Measurements from ENCODE around the gene GNL3L.
"Not testable (repeated sequence)": the region's sequence is repeated elsewhere in the genome, so short reads cannot be mapped to it uniquely, and the experiment has no call there.

The GNL3L gene

DNA sequence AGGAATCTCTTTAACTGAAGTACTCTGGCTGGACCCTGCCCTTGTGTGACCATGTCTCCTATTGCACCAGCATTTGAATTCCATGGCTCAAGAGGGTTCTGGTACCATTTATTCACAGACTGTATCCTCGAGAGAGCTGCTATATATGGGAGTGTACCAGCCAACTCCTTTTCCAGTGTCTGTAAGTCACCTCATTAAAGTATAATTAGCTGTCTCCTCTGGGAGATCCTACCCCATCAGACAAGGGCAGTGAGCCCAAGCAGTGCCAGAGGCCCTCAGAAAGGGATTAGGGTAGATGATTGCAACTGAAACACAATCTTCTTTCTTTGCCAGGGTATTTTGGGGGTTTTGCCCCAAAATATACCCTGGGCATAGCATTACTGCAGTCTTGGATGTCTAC, 31.6 kb downstream of the GNL3L start:
- H3K79me2 ChIP-seq (ENCODE audit: insufficient read depth, low read length): no peaks in the 10 kb centered on the region

DNA sequence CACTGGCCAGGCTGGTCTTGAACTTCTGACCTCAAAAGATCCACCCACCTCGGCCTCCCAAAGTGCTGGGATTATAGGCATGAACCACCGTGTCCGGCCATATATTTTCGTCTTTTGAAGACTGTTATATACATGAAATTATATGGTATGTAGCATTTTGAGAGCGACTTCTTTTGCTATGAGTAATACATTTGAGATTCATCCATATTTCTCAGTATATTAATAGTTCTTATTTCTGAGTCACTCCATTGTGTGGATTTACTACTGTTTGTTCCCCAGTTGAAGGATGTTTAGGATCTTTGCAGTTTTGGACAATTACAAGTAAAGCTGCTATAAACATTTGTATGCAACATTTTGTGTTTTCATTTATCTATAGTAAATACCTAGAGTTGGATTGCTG, 34.9 kb downstream of the GNL3L start:
- Histone ChIP-seq H3K4me2 (ENCODE audit: low read depth, low read length, poor library complexity, severe bottlenecking) (no peak overlapping the region), H2AFZ (ENCODE audit: low read depth, low read length, severe bottlenecking) (no peak overlapping the region), H3F3A (ENCODE audit: insufficient read depth) (no peaks in the 10 kb centered on the region), H3K9me3 (ENCODE audit: insufficient read depth, low read length) (no peaks in the 10 kb centered on the region), H3K4me3 (ENCODE audit: insufficient read depth, low read length, poor library complexity, severe bottlenecking) (no peak overlapping the region), H3K36me3 (ENCODE audit: low read length) (no peaks in the 10 kb centered on the region), H3K27me3 (ENCODE audit: low read length) (no peaks in the 10 kb centered on the region), H3K9me2 (replicated peaks; ENCODE audit: insufficient read depth, low read length) (no peaks in the 10 kb centered on the region), H4K20me1 (ENCODE audit: low read depth, low read length) (no peaks in the 10 kb centered on the region), H3K27ac (ENCODE audit: low read depth, low read length) (no peak overlapping the region), H3K9ac (ENCODE audit: low read length) (no peak overlapping the region), H3K79me2 (ENCODE audit: insufficient read depth, low read length) (no peaks in the 10 kb centered on the region)
- TF ChIP-seq EZH2phosphoT487 (conservative IDR thresholded peaks at IDR 0.05; ENCODE audit: low read length): no peak

More for the DNA sequence above, 31.6 kb downstream of the GNL3L start:
- Histone ChIP-seq H3K9me3 (ENCODE audit: insufficient read depth, low read length) (no peaks in the 10 kb centered on the region), H3K27me3 (ENCODE audit: low read length) (no peaks in the 10 kb centered on the region), H3K27ac (ENCODE audit: low read depth, low read length) (no peak overlapping the region), H3K4me2 (ENCODE audit: low read depth, low read length, poor library complexity, severe bottlenecking) (no peak overlapping the region), H2AFZ (ENCODE audit: low read depth, low read length, severe bottlenecking) (no peak overlapping the region), H3K9me2 (replicated peaks; ENCODE audit: insufficient read depth, low read length) (no peaks in the 10 kb centered on the region), H3K4me3 (ENCODE audit: insufficient read depth, low read length, poor library complexity, severe bottlenecking) (no peak overlapping the region), H3K36me3 (ENCODE audit: low read length) (no peaks in the 10 kb centered on the region), H3F3A (ENCODE audit: insufficient read depth) (no peaks in the 10 kb centered on the region), H4K20me1 (ENCODE audit: low read depth, low read length) (no peaks in the 10 kb centered on the region), H3K9ac (ENCODE audit: low read length) (no peak overlapping the region)
- TF ChIP-seq, protein P1, sequence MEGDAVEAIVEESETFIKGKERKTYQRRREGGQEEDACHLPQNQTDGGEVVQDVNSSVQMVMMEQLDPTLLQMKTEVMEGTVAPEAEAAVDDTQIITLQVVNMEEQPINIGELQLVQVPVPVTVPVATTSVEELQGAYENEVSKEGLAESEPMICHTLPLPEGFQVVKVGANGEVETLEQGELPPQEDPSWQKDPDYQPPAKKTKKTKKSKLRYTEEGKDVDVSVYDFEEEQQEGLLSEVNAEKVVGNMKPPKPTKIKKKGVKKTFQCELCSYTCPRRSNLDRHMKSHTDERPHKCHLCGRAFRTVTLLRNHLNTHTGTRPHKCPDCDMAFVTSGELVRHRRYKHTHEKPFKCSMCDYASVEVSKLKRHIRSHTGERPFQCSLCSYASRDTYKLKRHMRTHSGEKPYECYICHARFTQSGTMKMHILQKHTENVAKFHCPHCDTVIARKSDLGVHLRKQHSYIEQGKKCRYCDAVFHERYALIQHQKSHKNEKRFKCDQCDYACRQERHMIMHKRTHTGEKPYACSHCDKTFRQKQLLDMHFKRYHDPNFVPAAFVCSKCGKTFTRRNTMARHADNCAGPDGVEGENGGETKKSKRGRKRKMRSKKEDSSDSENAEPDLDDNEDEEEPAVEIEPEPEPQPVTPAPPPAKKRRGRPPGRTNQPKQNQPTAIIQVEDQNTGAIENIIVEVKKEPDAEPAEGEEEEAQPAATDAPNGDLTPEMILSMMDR (IDR thresholded peaks at IDR 0.05; ENCODE audit: insufficient read depth, low read length, poor library complexity, severe bottlenecking): no peak
- TF ChIP-seq EZH2phosphoT487 (conservative IDR thresholded peaks at IDR 0.05; ENCODE audit: low read length): no peak

DNA sequence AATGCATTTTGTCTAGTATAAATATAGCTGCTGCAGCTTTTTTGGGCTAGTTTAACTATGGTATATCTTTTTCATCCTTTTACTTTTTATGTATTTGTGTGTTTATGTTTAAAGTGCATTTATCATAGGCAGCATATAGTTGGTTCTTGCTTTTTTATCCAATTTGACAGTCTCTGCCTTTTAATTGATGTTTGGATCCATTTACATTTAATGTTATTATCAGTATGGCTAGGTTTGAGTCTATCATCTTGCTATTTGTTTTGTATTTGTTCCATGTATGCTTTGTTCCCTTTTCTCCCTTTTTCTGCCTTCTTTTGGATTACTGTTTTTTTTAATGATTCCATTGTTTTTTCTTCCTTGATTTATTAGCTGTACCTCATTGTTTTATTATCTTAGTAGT, 40.3 kb downstream of the GNL3L start:
- no peaks in the 10 kb centered on the region for H3K27me3 ChIP-seq (ENCODE audit: low read length)
- no peak overlapping the region for H3K27ac ChIP-seq (ENCODE audit: low read depth, low read length)
- no peaks in the 10 kb centered on the region for H4K20me1 ChIP-seq (ENCODE audit: low read depth, low read length)
- H3K9me2 ChIP-seq (replicated peaks; ENCODE audit: insufficient read depth, low read length): no peaks in the 10 kb centered on the region
- H3K4me3 ChIP-seq (ENCODE audit: insufficient read depth, low read length, poor library complexity, severe bottlenecking): no peak overlapping the region
- no peak overlapping the region for H3K4me2 ChIP-seq (ENCODE audit: low read depth, low read length, poor library complexity, severe bottlenecking)
- no peaks in the 10 kb centered on the region for H3K36me3 ChIP-seq (ENCODE audit: low read length)
- no peaks in the 10 kb centered on the region for H3F3A ChIP-seq (ENCODE audit: insufficient read depth)
- TF ChIP-seq, protein P1 (IDR thresholded peaks at IDR 0.05; ENCODE audit: insufficient read depth, low read length, poor library complexity, severe bottlenecking): no peak
- TF ChIP-seq EZH2phosphoT487 (conservative IDR thresholded peaks at IDR 0.05; ENCODE audit: low read length): no peak
- no peak overlapping the region for H2AFZ ChIP-seq (ENCODE audit: low read depth, low read length, severe bottlenecking)
- no peaks in the 10 kb centered on the region for H3K9me3 ChIP-seq (ENCODE audit: insufficient read depth, low read length)
- no peaks in the 10 kb centered on the region for H3K79me2 ChIP-seq (ENCODE audit: insufficient read depth, low read length)
- H3K9ac ChIP-seq (ENCODE audit: low read length): no peak overlapping the region

DNA sequence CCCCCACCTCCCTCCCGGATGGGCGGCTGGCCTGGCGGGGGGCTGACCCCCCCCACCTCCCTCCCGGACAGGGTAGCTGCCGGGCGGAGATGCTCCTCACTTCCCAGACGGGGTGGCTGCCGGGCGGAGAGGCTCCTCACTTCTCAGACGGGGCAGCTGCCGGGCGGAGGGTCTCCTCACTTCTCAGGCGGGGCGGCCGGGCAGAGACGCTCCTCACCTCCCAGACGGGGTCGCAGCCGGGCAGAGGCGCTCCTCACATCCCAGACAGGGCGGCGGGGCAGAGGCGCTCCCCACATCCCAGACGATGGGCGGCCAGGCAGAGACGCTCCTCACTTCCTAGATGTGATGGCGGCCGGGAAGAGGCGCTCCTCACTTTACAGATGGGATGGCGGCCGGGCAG, 42.6 kb downstream of the GNL3L start:
- H3K27ac ChIP-seq (ENCODE audit: low read depth, low read length); H4K20me1 ChIP-seq (ENCODE audit: low read depth, low read length); H3K36me3 ChIP-seq (ENCODE audit: low read length); H2AFZ ChIP-seq (ENCODE audit: low read depth, low read length, severe bottlenecking); H3K79me2 ChIP-seq (ENCODE audit: insufficient read depth, low read length); H3K9me2 ChIP-seq (replicated peaks; ENCODE audit: insufficient read depth, low read length); H3K4me3 ChIP-seq (ENCODE audit: insufficient read depth, low read length, poor library complexity, severe bottlenecking); H3F3A ChIP-seq (ENCODE audit: insufficient read depth); H3K9ac ChIP-seq (ENCODE audit: low read length); H3K4me2 ChIP-seq (ENCODE audit: low read depth, low read length, poor library complexity, severe bottlenecking); H3K9me3 ChIP-seq (ENCODE audit: insufficient read depth, low read length); H3K27me3 ChIP-seq (ENCODE audit: low read length): not testable (repeated sequence)
